GM21717 (cell line): ENCODE measurements around the gene ENKD1.
"Not testable (repeated sequence)": the region's sequence is repeated elsewhere in the genome, so short reads cannot be mapped to it uniquely, and the experiment has no call there.

Experiments used
- ATAC-seq: cut with Tn5 transposase; IDR thresholded peaks from one replicate; pipeline ENCODE4 v1.9.1; 2021; ENCODE audit warnings: mild to moderate bottlenecking, moderate library complexity; ENCODE audit not compliant: unreplicated experiment

The ENKD1 gene, protein sequence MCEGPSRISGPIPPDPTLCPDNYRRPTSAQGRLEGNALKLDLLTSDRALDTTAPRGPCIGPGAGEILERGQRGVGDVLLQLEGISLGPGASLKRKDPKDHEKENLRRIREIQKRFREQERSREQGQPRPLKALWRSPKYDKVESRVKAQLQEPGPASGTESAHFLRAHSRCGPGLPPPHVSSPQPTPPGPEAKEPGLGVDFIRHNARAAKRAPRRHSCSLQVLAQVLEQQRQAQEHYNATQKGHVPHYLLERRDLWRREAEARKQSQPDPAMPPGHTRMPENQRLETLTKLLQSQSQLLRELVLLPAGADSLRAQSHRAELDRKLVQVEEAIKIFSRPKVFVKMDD

DNA sequence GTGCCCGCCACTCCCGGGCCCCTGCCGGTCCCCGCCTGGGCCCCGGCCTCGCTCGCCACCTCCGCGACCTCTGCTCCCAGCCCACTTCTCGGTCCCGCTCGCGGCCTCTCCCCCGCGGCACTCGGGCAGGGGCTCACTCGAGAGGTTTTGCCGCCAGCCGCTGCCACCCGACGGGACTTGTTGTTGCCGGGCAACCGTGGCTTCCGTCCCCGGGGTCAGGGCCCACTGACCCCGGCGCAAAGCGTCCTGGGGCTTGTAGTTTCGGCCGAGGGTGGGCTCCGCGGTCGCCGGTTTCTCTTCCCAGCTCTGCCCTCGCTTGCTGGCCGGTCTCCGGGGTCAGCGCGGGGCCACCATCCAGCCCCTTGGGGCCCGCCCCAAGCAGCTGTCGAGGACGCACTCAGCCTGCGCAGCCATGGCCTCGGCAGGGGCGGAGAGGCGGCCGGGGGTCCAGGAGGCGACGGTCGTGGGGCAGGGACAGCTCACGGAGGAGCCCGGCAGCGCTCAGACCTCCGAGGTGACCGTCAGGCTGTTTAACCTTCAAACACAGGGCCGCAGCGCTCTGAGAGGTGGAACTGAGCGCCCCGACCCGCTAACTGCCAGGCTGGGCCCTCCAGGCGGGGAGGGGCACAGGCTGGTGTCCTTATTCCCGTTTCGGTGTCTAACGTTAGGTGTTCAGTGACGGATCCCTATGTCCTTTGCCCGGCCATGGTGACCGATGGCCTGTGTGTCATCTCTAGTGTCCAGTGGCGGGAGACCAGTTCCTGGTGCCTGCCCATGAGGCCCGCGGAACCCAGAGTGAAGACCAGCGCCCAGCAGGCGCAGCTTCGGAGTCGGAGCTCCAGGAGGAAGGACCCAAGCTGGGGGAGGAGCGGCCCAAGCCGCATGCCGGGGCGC lies at the start of gene ENKD1, which contains the start of gene C16orf86:
ENKD1 (minus strand) TSS at position 192 of the 894 bp plus-strand sequence. CDS start 308 bp downstream, outside the sequence.
C16orf86 (plus strand) TSS at position 256 of the 894 bp plus-strand sequence; CDS start at position 413, 157 bp downstream.
- peak; percentile 60 for ATAC-seq

DNA sequence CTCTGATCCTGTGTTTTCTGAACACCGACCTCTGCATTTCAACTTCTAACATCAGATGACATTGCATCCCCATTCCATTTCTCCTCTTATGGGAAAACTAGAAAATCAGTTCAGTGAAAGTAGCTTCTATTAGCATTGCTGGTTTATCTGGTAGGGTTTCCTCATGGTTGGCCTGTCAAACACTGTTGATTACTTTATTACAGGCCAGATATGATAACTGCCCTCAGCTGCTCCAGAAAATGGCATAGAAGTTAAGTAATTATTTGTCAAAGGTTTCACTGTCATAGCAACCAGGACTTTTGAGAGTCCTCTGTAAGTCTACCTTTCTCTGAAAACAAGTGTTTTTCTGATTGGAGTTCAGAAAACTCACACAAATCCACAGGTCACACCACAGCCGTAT lies 49.5 kb upstream of the ENKD1 start:
- no peak for ATAC-seq

DNA sequence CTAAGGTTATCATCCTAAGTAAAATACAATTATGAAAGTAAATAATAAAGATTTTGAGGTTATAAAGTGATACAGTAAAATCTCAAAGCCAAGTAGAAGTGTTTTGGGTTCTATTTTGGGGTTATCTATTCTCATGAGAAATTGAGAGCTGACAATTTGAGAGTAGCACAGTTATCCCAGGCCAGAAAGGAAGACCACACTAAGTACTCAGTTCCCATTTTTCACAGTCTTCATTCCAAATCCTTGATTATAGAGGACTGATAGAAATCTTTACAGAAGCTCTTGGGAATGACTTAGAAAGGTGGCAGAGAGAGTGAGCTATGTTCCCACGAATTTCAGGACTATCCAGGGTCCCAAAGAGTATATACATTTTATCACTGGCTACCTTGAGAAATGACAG lies 48.0 kb upstream of the ENKD1 start:
- no peak for ATAC-seq

DNA sequence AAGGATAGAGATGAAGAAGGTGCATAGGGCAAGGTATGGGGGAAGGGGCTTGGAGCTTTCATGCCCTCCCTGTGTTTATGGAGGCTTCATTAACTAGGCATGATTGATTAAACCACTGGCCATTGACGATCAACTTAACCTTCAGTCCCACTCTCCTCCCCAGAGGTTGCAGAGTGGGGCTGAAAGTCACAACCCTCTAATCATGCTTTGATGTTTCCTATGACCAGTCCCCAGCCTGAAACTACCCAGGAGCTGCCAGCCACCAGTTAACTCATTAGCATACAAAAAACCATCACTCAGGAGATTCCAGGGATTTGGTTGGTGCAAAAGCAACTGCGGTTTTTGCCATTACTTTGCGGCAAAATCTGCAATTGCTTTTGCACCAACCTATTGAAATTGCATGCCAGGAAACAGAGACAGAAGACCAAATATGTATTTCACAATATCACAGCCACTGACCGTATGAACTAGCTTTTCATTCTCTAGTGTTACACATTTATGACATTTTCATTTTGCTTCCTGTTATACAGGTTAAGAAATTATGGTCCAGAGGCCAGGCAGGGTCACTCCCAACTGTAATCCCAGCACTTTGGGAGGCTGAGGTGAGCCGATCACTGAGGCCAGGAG lies 47.2 kb upstream of the ENKD1 start:
- ATAC-seq = no peak

DNA sequence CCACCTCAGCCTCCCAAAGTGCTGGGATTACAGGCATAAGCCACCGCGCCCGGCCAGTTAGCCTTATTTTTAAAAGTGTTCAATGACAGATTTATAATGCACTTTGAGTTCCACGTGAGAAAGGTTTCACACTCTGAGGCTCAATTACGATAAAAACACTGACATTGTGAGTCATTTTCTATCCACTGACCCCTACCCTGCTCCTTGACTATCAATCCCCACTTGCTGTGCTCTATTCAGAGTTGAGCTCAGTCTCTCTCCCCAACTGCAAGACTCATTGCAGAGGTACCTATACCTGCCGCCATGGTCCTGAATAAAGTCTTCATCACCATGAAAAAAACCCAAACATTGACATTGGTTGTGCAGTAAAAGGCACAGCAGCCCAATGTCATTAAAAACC lies 44.1 kb upstream of the ENKD1 start:
- no peak for ATAC-seq

DNA sequence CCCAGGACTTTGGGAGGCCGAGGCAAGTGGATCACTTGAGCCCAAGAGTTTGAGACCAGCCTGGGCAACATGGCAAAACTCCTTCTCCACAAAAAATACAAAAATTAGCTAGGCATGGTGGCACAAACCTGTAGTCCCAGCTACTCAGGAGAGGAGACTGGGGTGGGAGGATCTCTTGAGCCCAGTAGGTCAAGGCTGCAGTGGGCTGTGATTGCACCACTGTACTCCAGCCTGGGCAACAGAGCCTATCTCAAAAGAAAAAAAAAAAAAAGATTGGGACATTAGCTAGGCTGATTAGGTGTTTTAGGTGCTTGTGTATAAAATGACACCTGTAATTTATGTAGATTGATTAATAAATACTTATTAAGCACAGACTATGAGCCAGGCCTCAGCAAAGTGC lies 42.5 kb upstream of the ENKD1 start:
- no peak for ATAC-seq

DNA sequence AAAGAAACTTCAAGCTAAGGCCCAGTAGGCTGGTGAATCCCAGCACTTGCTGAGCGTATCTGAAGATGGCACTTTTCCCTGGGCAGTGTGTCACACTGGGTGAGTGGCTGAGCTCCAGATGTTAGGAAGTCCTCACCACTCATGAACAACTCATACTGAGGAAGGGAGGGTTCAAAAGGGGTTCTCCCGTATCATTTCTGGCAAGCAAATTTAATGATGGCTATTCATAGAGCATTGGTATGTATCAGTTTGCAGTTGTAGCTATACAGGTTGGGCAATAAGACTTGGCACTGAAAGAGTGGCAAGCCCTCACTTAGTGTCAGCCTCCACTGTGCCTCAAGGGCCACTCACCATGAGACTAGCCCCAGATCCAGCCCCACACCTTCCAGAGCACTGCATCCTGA lies 41.8 kb upstream of the ENKD1 start:
- ATAC-seq = no peak

DNA sequence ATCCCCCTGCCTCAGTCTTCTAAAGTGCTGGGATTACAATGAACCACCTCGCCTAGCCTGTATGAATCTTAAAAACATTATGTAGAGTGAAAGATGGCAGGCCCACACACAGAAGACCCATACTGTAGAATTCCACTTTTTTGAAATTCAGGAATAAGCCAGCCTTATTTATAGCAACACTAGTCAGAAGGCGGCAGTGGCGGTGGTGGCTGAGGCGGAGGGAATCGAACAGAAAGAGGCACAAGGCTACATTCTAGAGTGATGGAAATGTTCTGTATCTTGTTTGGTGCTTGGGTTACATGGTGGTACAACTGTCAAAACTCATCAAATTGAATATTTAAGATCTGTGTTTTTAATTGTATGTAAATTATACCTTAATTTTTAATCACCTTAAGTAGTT lies 41.2 kb upstream of the ENKD1 start:
- ATAC-seq = no peak

DNA sequence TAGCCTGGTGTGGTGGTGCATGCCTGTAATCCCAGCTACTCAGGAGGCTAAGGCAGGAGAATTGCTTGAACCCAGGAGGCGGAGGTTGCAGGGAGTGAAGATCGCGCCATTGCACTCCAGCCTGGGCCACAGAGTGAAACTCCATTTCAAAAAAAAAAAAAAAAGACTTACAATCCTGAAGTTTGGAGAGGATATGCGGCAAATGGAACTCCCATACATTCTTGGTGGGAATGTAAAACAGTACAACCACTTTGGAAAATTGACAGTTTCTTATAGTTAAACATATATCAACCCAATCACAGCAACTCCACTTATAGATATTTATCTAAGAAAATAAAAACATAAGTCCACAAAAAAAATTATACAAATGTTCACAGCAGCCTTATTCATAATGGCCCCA lies 40.7 kb upstream of the ENKD1 start:
- no peak for ATAC-seq

DNA sequence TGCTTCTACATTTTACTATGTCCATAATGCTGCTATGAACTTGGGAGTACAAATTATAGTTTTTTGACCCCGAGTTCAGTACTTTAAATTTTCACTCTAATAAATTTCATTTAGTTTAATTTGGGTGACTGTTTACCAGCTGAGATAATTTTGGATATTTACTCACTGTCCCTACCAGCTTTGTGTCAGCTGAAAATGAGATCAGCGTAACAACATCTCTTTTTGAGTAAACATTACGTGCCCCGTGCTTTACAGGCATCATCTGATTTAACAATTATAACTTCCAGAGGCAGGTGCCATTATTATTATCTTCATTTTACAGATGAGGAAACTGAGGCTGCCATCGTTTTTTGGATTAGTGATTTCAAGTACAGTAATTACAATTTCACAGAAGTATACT lies 37.6 kb upstream of the ENKD1 start:
- ATAC-seq = no peak

DNA sequence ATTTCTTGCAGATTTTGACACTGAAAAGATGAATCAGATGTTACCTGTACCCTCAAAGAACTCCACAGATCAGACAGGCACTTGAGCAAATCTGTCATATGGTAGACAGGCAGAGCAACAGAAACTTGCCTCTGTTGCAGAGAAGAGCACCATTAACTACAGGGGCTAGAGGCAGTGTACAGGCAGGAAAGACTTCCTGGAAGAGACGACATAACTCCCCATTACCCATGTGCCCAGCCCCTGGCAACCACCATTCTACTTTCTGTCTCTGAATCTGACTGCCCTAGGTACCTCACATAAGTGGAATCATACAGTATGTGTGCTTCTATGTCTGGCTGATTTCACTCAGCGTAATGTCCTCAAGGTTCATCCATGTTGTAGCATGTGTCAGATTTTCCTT lies 37.1 kb upstream of the ENKD1 start:
- no peak for ATAC-seq

DNA sequence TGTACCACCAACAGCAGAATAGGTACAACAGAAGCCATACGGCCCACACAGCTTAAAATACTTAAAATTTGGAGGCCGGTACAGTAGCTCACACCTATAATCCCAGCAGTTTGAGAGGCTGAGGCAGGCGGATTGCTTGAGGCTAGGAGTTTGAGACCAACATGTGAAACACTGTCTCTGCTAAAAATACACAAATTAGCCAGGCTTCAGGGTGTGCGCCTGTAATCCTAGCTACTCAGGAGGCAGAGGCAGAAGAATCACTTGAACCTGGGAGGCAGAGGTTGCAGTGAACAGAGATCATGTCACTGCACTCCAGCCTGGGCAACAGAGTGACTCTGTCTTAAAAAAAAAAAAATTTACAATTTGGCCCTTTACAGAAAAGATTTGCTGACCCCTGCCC lies 35.6 kb upstream of the ENKD1 start:
- no peak for ATAC-seq

DNA sequence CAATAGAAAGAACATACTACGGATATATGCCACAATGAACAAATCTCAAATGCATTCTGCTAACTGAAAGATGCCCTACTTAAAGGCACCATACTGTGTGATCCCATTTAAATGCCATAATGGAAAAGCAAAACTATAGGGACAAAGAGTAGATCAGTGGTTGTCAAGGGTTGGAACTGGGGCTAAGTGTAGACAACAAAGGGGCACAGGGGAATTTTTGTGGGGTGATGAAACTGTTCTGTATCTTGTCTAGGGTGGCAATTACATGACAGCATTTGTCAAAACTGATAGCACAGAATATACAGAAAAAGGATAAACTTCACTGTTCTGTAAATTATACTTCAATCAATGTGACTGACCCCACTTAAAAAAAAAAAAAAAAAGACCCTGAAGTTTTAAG lies 34.9 kb upstream of the ENKD1 start:
- ATAC-seq = no peak

DNA sequence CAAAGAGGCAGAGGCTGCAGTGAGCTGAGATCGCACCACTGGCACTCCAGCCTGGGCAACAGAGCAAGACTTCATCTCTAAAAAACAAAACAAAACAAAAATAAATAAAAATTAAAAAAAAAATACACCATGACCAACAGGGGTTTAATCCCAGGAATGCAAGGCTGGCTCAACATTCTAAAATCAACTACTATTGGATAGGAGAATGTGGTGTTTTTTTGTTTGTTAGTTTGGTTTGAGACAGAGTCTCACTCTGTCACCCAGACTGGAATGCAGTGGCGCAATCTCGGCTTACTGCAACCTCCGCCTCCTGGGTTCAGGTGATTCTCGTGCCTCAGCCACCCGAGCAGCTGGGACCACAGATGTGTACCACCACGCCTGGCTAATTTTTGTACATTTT lies 32.7 kb upstream of the ENKD1 start:
- no peak for ATAC-seq

DNA sequence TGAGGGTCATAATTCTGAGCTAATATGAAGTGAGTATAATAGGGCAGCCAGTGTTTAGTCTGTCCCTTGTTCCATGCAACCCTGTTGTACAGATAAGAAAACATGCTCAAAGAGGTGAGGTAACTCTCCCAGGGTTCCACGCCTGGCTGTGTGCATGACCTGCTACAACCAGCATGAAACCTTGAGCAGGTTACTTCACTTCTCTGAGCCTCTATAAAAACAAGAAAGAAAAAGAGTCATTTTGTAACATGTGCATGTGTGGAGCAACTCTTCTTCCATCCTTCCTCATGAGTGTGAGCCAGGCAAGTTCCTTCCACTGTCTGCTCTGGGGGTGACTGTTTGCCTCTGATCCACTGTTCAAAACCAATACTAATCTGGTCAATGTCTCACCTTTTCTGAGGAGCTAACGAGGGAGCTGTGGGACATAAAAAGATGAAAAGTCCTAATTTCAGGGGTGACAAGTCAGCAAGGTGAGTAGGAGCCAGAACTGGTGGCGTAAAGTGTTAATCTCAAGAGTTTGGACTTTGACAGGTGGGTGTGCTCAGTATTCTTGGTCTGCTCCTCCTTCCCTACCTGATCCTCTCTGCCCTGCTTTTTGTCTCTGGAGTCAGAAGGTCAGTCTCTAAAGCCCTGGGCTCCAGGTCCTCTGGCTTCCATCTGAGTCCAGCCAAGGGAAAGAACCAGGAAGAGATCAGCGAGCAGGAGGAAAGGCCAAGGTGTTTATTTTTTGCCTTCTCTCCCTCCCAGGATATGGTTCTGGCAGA lies 31.1 kb upstream of the ENKD1 start:
- no peak for ATAC-seq

DNA sequence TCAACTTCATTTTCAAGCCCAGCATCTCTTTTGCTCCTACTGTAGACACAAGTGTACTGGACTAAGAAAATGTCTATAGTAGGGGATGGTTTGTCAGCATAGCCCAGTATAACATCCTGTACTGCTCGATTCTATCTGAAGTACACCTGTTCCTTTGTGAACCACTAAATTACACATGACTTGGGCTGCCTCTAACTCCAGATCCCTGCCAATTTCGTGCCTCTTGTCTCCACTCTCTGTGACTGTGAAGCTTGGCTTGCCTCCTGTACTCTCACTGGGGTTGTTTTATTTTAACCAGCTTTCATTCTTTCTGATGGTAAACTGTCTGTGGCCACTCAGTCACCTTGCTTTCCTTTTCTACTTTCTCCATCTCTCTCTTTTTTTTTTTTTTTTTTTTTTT lies 28.1 kb upstream of the ENKD1 start:
- no peak for ATAC-seq

DNA sequence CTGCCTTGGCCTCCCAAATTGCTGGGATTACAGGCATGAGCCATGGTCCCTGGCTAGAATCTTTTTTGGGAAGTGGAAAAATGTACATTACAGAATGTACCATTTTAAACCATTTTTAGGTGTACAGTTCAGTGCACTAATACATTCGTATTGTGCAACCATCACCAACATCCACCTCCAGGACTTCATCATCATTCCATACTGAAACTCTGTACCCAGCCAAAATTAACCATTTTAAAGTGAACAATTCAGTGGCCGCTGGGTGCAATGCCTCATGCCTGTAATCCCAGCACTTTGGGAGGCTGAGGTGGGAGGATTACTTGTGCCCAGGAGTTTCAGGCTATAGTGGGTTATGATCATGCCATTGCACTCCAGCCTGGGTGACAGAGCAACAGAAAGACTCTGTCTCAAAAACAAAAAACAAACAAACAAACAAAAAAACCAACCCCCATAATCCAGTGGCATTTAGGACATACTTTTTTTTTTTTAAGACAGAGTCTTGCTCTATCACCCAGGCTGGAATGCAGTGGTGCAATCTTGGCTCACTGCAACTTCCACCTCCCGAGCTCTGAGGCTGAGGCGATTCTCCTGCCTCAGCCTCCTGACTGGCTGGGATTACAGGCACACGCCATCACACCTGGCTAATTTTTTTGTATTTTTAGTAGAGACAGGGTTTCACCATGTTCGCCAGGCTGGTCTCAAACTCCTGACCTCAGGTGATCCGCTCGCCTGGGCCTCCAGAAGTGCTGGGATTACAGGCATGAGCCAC lies 27.2 kb upstream of the ENKD1 start:
- ATAC-seq = not testable (repeated sequence)

DNA sequence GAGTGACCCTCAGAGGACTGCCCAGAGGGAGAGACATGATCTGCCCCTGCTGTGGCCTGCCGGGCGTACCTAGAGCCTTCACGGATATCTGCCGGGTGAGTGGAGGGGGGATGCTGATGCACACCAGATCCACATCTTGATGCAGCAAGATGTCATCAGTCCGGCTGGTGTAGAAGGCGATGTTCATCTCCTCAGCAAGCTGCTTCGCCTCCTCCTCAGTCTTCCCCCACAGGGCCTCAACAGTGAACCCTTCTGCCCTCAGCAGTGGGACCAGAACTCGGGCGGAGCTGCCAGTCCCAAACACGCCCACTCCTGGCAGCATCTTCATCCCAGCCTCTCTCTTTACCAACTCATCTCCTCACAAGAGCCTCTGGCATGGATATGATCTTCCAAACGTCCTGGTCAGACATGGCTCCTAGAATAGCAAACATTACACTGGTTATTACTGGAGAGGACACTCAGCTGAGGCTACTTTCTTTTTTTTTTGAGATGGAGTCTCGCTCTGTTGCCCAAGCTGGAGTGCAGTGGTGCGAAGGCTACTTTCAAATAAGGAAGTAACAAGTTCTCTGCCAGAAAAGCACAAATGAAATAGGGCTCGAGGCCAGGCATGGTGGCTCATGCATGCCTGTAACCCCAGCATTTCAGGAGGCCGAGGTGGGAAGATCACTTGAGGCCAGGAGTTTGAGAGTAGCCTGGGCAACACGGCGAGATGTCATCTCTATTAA lies 19.0 kb upstream of the ENKD1 start:
- no peak for ATAC-seq

DNA sequence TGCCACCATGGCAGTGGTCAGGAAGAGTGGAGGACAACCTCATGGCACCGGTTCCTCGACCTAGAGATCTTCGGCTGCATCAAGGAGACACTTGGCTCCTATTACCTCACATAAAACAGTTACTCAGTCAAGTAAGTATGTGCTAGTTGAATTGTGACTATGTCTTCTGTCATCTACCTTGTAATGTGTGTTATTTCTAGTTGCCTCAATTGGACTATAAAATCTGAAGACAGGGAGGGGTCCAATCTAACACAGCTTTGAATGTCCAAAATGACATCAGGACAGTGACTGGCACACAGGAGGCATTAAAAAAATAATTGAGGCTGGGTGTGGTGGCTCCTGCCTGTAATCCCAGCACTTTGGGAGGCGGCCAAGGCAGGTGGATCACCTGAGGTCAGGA lies 17.2 kb upstream of the ENKD1 start:
- ATAC-seq = no peak
